Neural crest cell (in vitro differentiated cells): ENCODE measurements around the gene SRRM5. TPM values are rescaled to one million over a fixed set of nuclear protein-coding genes. Genes with fewer than 3 reads are reported as not detected.

ENCODE experiments used
- DNase-seq: peaks from one replicate; pipeline ENCODE4 v3.0.0; 2021; ENCODE audit warnings: low read depth, mixed read lengths, low spot score
- H3K27ac Mint-ChIP-seq: one replicate; pipeline ENCODE4 v1.8.0; 2021; ENCODE audit warnings: mild to moderate bottlenecking, mixed read lengths; ENCODE audit not compliant: unreplicated experiment
- H3K27me3 Mint-ChIP-seq: 2 replicates; pipeline ENCODE4 v1.8.0; 2021; ENCODE audit warnings: low read depth, mild to moderate bottlenecking, mixed read lengths
- H3K36me3 Mint-ChIP-seq: 2 replicates; pipeline ENCODE4 v1.8.0; 2021; ENCODE audit warnings: low read depth, mild to moderate bottlenecking, mixed read lengths
- H3K4me1 Mint-ChIP-seq: 2 replicates; pipeline ENCODE4 v1.8.0; 2021; ENCODE audit warnings: mixed read lengths
- H3K4me3 Mint-ChIP-seq: one replicate; pipeline ENCODE4 v1.8.0; 2021; ENCODE audit warnings: mild to moderate bottlenecking, mixed read lengths
- H3K9me3 Mint-ChIP-seq: 2 replicates; pipeline ENCODE4 v1.8.0; 2021; ENCODE audit warnings: mixed read lengths
- total RNA-seq: library from RNA; stranded (reverse); gene quantifications from 2 replicates; pipeline ENCODE4 v1.2.1, GENCODE V29; 2021
- TF ChIP-seq, protein P1 (sequence below): fragments of 200-600 bp; sonication (generic); conservative IDR thresholded peaks from 2 replicates; pipeline ENCODE4 v1.5.0; 2021; ENCODE audit warnings: antibody characterized with exemption, mild to moderate bottlenecking

The SRRM5 gene
- total RNA-seq, 1 donor from 2014 or later, result 0.51 TPM

DNA sequence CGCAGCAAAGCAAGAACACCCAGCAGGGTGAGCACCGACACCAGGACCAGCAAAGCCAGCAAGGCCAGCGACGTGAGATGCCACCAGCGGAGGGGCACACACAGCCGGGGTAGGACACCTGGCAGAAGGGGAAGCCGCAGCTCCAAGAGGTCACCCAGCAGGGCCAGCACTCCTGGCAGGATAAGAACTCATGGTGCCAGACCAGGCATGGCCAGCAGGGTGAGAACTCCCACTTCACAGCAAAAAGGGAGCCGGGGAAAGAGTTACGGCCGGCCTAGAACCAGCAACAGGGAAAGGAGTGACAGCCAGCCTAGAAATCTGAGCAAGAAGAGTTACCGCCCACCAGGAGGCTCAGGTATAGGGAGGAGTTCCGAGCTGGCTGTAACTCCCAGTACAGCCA lies 486 bp downstream of the SRRM5 start:
- Mint-ChIP-seq H3K36me3 (peaks cover 26% of the 10 kb centered on the region), H3K27ac (no peak overlapping the region), H3K27me3 (no peaks in the 10 kb centered on the region), H3K4me3 (no peak overlapping the region), H3K4me1 (peaks cover 19% of the 10 kb centered on the region), H3K9me3 (peaks cover 5% of the 10 kb centered on the region)
- TF ChIP-seq, protein P1, sequence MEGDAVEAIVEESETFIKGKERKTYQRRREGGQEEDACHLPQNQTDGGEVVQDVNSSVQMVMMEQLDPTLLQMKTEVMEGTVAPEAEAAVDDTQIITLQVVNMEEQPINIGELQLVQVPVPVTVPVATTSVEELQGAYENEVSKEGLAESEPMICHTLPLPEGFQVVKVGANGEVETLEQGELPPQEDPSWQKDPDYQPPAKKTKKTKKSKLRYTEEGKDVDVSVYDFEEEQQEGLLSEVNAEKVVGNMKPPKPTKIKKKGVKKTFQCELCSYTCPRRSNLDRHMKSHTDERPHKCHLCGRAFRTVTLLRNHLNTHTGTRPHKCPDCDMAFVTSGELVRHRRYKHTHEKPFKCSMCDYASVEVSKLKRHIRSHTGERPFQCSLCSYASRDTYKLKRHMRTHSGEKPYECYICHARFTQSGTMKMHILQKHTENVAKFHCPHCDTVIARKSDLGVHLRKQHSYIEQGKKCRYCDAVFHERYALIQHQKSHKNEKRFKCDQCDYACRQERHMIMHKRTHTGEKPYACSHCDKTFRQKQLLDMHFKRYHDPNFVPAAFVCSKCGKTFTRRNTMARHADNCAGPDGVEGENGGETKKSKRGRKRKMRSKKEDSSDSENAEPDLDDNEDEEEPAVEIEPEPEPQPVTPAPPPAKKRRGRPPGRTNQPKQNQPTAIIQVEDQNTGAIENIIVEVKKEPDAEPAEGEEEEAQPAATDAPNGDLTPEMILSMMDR, result no peak
- no peak for DNase-seq

DNA sequence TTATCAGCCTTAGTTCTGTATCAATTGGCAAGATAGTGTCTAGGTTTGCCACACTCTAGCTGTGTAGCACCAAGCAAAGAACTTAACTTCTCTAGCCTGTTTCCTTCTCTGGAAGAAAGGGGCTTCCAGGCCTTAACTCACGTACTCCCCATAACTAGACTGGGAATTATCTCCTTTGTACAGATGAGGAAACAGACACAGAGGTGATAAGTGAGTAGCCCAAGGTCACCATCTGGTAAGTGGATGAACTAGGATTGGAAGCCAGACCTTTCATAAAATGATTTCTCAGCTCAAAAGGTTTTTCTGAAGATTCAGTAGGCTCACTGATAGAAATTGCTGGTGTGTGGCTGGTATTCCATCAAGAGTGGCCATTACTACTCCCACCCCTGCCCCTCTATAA lies 4.4 kb downstream of the SRRM5 start:
- H3K36me3 Mint-ChIP-seq, result peaks cover 31% of the 10 kb centered on the region
- peak overlapping the region; percentile 56 for H3K4me3 Mint-ChIP-seq
- H3K4me1 Mint-ChIP-seq, result peaks cover 36% of the 10 kb centered on the region
- no peak overlapping the region for H3K27ac Mint-ChIP-seq
- peaks cover 10% of the 10 kb centered on the region for H3K27me3 Mint-ChIP-seq
- peaks cover 7% of the 10 kb centered on the region for H3K9me3 Mint-ChIP-seq
- no peak for DNase-seq
- TF ChIP-seq, protein P1, result no peak

DNA sequence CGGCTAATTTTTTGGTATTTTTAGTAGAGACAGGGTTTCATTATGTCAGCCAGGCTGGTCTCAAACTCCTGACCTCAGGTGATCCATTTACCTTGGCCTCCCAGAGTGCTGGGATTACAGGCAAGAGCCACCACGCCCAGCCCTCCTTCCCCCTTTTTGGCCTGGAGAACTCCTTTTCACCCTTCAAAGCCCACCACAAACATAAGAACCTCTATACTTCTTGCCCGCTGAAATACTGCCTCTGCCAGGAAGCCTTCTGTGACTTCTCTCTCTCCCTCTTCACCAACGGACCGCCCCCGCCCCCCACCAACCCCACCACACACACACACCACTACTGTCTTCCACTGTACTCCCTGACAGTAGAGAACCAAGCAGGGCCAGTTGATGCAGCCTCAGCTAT lies 5.1 kb downstream of the SRRM5 start:
- DNase-seq, result no peak
- Mint-ChIP-seq H3K27me3 (peaks cover 10% of the 10 kb centered on the region), H3K36me3 (peaks cover 31% of the 10 kb centered on the region), H3K9me3 (peaks cover 6% of the 10 kb centered on the region), H3K4me1 (peaks cover 39% of the 10 kb centered on the region), H3K4me3 (peak overlapping the region; percentile 56), H3K27ac (no peak overlapping the region)
- TF ChIP-seq, protein P1, result no peak

DNA sequence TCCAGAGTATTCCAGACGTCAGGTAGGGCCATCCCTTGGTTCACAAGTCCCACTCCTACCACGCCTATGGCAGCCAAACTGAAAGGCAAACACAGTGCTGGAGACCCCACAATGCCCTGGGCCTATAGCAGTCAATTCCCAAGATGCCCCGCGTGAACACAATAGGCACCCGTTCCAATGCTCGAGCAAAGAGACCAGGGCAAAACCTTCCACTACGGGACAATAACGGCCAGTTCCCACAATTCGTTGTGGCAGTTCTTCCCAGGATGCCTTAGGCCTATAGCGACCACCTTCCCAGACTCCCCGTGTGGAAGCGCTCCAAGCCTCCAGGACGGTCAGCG lies 7.0 kb downstream of the SRRM5 start:
- H3K4me3 Mint-ChIP-seq, result peak overlapping the region; percentile 95
- H3K27ac Mint-ChIP-seq, result peak overlapping the region; percentile 99
- H3K27me3 Mint-ChIP-seq, result peaks cover 10% of the 10 kb centered on the region
- H3K36me3 Mint-ChIP-seq, result peaks cover 20% of the 10 kb centered on the region
- peaks cover 3% of the 10 kb centered on the region for H3K9me3 Mint-ChIP-seq
- TF ChIP-seq, protein P1, result no peak
- DNase-seq, result peak; percentile 47
- peaks cover 40% of the 10 kb centered on the region for H3K4me1 Mint-ChIP-seq

DNA sequence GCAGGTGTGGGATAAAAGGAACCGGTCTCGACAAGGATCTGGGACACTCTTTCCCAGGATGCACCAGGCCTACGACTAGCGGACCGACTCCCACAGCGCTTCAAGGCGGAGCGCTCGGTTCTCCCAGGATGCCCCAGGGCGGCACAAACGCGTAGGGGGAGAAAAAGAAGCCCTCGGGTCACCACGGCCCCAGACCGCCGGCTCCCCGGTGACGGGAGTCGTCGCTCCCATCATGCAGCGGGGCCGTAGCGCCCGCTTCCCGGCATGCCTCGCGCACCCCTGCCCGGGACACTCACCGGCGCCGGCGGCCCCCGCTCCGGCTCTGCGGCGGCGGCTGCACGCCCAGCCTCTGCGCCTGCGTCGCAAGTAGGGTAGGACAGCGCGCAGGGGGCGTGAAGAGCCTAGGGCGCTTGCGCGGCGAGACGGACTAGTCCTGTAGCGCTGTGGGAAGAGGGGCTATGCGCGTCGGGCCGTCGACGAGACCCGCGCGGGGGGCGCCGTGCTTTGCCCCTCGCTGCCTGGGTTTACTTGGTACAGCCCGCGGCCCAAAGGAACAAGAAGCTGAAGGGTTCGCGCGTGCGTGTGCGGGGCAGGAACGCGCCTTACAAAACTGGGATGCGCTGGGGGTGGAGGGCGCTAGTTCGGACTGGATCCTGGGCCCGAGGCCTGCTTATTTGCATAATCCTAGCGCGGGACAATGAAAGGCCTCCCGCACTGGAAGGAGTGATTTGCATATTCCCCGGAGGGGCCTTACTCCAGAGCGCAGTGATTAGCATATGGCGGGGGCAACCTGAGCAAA lies 7.6 kb downstream of the SRRM5 start, which contains the start of gene ZNF428:
TSS of gene ZNF428 (minus strand) at position 368 of the 799 bp plus-strand sequence. CDS start 5,325 bp downstream, outside the sequence.
- H3K27me3 Mint-ChIP-seq, result peaks cover 13% of the 10 kb centered on the region
- peak; percentile 90 for DNase-seq
- peak within 1 kb of the TSS; percentile 95 for H3K4me3 Mint-ChIP-seq
- peaks cover 46% of the 10 kb centered on the region for H3K4me1 Mint-ChIP-seq
- TF ChIP-seq, protein P1, result no peak
- peaks cover 20% of the 10 kb centered on the region for H3K36me3 Mint-ChIP-seq
- peak within 1 kb of the TSS; percentile 100 for H3K27ac Mint-ChIP-seq
- H3K9me3 Mint-ChIP-seq, result peaks cover 3% of the 10 kb centered on the region
